ENCODE data around the gene CABYR.
"Not testable (repeated sequence)": the region's sequence is repeated elsewhere in the genome, so short reads cannot be mapped to it uniquely, and the experiment has no call there.

Gene CABYR

GRCh38 chr18:24127735-24128134, 11.1 kb upstream of the CABYR start:
- H3K4me3 ChIP-seq (ENCODE audit: low read depth, low read length): no peak overlapping the region
- TF ChIP-seq CTCF (IDR thresholded peaks at IDR 0.05; ENCODE audit: low read depth, low read length, missing control alignments): no peak
- DNase-seq (ENCODE audit: low read depth): no peak

- DNase-seq (ENCODE audit: low read depth): no peak
- no peak overlapping the region for H3K4me3 ChIP-seq (ENCODE audit: low read depth, low read length)
- TF ChIP-seq CTCF (IDR thresholded peaks at IDR 0.05; ENCODE audit: low read depth, low read length, missing control alignments): no peak
These were observed 10.2 kb upstream of the CABYR start for GRCh38 chr18:24128700-24129099.

DNA sequence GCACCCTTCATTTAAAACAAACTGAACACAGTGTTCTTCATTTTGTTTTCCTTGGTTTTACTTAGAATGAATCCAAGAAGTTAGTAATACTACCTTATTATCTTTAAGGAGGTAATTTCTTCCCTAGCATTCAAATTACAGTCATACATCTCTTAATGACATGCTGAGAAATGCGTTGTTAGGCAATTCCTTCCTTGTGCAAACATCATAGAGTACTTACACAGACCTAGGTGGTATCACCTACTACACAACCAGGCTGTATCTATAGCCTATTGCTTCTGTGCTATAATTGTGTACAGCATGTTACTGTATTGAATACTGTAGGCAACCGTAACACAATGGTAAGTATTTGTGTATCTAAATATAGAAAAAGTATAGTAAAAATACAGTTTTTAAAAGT, 8.4 kb upstream of the CABYR start:
- H3K4me3 ChIP-seq (ENCODE audit: low read depth, low read length): no peak overlapping the region
- no peak for TF ChIP-seq CTCF (IDR thresholded peaks at IDR 0.05; ENCODE audit: low read depth, low read length, missing control alignments)
- no peak for DNase-seq (ENCODE audit: low read depth)

DNA sequence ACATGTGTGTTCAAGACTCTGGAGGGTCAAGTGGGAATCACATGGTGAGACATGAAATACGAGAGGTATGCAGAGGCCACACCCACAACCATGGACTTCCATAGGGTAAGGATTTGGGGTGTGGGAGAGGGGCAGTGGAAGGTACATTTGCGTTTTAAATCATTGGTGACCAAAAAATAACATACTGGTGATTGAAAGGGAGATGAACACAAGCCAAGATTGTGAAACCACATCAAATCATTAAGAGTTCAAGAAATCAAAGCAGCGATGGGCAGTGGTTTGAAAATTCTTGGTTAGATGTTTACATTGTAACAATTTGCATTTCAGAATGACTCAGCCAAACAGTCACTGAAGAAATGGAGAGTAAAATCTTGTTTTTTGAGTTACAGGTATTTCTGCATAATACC, 1.9 kb upstream of the CABYR start:
- H3K4me3 ChIP-seq (ENCODE audit: low read depth, low read length): no peak overlapping the region
- no peak for TF ChIP-seq CTCF (IDR thresholded peaks at IDR 0.05; ENCODE audit: low read depth, low read length, missing control alignments)
- no peak for DNase-seq (ENCODE audit: low read depth)

- no peak for TF ChIP-seq CTCF (IDR thresholded peaks at IDR 0.05; ENCODE audit: low read depth, low read length, missing control alignments)
- peak overlapping the region; percentile 41 for H3K4me3 ChIP-seq (ENCODE audit: low read depth, low read length)
- no peak for DNase-seq (ENCODE audit: low read depth)
These were observed 463 bp upstream of the CABYR start for GRCh38 chr18:24138409-24138788.

- TF ChIP-seq CTCF (IDR thresholded peaks at IDR 0.05; ENCODE audit: low read depth, low read length, missing control alignments): no peak
- DNase-seq (ENCODE audit: low read depth): no peak
- H3K4me3 ChIP-seq (ENCODE audit: low read depth, low read length): no peak overlapping the region
These were observed 1.8 kb downstream of the CABYR start for GRCh38 chr18:24140697-24141096.

GRCh38 chr18:24142376-24142775, 3.5 kb downstream of the CABYR start:
- no peak for TF ChIP-seq CTCF (IDR thresholded peaks at IDR 0.05; ENCODE audit: low read depth, low read length, missing control alignments)
- DNase-seq (ENCODE audit: low read depth): no peak

DNA sequence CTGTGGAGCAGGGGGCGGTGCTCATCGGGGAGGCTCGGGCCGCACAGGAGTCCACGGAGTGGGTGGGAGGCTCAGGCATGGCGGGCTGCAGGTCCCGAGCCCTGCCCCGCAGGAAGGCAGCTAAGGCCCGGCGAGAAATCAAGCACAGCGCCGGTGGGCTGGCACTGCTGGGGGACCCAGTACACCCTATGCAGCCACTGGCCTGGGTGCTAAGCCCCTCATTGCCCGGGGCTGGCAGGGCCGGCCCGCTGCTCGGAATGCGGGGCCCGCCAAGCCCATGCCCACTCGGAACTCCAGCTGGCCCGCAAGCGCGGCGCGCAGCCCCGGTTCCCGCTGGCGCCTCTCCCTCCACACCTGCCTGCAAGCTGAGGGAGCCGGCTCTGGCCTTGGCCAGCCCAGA, 10.7 kb downstream of the CABYR start:
- not testable (repeated sequence) for DNase-seq (ENCODE audit: low read depth); H3K4me3 ChIP-seq (ENCODE audit: low read depth, low read length)

More at GRCh38 chr18:24142376-24142775, 3.5 kb downstream of the CABYR start:
- no peak overlapping the region for H3K4me3 ChIP-seq (ENCODE audit: low read depth, low read length)

Data from GM12864 (cell line).